GM18951 (cell line): ENCODE data around the gene RASGEF1B.

ENCODE experiments used
- POLR2A ChIP-seq: IDR thresholded peaks from 4 replicates; pipeline ENCODE4 v1.6.1; 2011; ENCODE audit warnings: mild to moderate bottlenecking; ENCODE audit not compliant: insufficient read length, insufficient read depth; ENCODE audit errors: extremely low read depth
- in situ Hi-C: fragments of 300-500 bp; cut with MboI; formaldehyde crosslinking; loops from one replicate; pipeline ENCODE4 v1.12.0; 2022; ENCODE audit warnings: low sequenced_read_pairs, mixed read lengths, inconsistent platforms; ENCODE audit not compliant: unreplicated experiment

Gene RASGEF1B

DNA sequence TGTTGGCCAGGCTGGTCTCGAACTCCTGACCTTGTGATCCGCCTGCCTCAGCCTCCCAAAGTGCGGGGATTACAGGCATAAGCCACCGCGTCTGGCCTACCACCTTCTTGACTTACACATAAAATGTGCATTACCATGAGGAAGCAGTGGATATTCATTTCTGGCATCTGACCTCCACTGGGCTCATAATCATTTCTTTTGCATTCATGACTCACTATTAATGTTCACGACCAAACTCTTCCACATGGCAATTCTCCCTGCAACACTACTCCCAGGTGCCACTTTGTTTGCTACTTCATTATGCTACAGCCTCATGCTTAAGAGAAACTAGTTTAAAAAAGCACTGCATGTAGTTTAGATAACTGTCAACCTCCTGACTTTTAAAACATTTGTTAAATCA lies 22.7 kb downstream of the RASGEF1B start:
- in situ Hi-C loops = no loop called here
- TF ChIP-seq POLR2A = no peak

DNA sequence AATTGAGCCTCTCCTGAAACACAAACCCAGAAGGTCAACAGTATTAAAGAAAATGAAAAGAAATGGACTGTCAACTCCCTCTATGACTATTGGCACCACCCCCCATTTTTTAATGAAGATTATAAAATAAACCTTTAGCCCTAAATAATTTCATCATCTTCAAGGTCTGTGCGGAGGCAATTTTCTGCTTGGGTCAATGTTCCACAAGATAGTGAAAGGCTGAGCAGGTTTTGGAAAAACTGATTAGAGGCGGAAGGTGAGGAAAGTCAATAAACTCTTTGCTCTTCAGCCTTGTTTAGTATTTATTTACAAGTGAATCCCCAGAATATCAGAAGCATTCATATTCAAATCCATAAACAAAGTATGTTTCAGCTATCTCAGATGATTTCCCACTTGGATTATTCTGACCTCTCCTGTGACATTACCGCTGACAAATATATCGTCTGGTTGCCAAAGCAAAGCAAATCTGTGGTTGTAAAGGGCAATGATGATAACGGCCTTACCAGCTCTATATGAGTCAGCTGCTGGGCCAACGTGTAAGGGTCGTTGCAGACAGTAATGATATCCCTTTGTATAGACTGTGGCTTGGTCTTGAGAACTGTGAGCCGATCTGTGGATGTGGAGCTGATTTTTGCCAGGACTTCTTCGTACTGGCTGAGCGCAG lies 24.0 kb downstream of the RASGEF1B start:
- no peak for TF ChIP-seq POLR2A
- in situ Hi-C loops = no loop called here

DNA sequence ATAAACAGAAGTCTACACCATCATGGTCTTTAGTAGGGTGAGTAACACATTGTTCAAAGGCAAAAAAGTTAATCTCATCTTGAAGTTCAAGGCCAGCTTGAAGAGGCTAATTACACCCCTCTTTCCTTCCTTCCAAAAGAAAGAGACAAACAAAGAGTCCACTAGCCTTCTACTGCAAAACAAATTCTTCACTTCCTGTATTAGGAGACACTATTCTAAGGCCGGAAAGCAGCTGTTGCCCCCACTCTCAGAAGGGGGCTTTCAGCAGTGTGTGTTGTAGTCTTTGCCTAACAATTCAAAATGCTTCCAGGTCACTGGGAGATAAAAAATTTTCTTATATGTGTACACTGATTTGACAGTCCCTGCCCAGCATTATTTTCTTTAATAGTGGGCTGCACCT lies 25.1 kb downstream of the RASGEF1B start:
- TF ChIP-seq POLR2A = no peak

DNA sequence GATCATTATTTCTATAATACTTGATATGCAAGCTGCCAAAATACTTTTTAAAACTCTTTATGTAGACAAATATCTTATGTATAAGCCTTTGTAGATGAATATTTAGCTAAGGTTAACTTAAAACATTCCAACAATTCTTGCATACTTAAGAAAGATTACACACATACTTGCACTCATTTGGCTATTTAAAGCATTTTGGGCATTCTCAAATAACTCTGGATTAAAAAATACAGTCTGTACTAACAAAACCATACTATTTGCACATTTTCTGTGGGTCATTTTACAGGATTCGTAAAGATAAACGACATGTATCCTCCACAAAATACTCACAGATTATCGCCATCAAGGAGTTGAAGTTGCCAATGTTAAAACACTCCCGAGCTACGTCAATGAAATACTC lies 26.5 kb downstream of the RASGEF1B start:
- no peak for TF ChIP-seq POLR2A
- in situ Hi-C loops = no loop called here

More for the DNA sequence above, 25.1 kb downstream of the RASGEF1B start:
- in situ Hi-C loops = no loop called here

DNA sequence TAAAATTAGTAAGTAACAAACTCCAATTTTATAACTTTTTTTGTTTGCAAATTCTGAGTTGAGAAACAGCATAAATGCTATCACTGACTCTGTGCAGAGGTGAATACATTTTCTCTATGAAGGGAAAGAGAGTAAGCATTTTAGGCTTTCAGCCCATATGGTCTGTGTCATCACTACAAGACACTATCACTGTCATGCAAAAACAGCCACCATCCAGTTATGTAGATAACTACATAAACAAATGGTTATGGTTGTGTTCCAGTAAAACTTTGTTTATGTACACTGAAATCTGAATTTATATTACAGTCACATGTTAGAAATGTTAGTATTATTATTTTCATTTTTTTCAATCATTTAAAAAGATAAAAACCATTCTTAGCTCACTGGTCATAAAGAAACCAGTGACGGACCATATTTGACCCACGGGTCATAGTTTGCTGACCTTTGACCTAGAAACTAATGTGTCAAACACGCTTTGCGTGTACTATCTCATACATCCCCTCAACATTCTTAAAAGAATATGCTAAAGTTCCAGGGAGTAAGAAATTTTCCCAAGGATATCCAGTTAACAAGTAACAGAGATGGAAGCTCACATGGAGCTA lies 29.1 kb downstream of the RASGEF1B start:
- TF ChIP-seq POLR2A = no peak
- in situ Hi-C loops = no loop called here

DNA sequence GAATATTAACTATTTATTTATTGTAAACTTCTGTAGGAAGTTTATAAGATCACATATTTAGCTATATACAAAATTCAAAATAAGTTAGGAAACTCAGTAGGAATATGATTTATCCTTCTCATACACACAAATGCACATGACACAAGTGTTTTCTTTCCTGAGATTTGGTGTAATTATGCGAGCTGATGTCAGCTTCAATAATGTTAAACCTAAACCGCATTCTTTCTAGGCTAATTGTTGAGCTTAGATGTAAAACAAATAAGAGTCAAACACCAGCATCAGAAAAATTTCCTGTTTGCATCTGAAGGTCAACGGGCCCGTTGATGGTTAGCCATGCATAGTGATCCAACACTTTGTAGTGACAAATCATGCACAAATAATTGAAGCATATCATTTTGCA lies 30.8 kb downstream of the RASGEF1B start:
- in situ Hi-C loops = no loop called here
- TF ChIP-seq POLR2A = no peak

DNA sequence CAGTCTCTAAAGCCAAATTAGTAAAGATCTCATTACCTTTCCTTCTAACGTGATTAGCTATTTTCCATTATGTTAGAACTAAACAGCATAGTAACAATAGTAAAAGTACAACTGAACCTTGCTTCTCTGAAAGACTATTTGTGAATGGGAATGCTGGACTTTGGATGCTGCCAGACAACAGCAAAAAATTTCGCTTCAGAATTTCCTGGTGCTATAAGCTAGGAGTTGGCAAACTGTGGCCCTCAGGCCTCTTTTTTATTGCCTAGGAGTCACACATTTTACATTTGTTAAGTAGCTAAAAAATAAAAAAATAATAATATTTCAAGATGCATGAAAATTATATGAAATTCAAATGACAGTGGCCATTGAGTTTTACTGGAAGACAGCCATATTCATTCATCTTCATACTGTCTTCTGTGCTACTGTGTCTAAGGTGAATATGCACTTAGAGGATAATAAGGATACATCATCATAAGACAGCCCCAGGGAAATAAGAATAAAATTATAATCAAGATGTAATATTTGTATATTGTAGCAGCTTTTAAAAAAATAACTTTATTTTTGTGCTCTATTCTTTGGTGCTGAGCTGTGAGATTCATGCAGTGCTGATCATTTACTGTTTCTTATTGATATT lies 34.6 kb downstream of the RASGEF1B start:
- no peak for TF ChIP-seq POLR2A
- in situ Hi-C loops = no loop called here

DNA sequence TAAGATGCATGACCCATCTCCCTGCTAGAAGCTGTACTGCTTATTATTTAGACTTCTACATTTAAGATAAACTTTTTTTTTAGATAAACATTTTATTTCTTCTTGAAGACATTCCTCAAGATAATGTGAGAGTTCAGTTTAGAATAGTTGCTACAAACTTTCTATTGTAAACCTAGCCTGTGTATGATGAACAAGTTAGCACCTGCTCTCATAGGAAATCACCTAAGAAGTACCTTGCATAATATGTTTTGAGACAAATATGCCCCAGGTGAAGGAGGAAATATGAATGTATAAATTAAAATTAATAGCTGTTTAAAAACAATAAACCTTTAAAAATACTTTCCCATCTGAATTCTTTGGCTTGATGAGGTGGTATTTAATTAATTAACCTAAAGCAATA lies 35.6 kb downstream of the RASGEF1B start:
- in situ Hi-C loops = no loop called here
- no peak for TF ChIP-seq POLR2A

DNA sequence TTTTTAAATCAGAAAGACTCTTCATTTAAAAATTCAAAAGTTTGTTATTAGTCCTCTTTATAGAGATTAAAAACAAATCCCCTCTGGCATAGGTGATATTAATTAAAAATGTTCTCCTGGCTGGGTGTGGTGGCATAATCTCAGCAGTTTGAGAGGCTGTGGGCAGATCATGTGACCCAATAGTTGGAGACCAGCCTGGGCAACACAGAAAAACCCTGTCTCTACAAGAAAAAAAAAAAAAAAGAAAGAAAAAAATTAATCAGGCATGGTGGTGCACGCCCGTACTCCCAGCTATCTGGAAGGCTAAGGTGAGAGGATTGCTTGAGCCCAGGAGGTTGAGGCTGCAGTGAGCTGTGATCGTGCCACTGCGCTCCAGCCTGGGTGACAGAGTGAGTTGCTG lies 38.9 kb downstream of the RASGEF1B start:
- TF ChIP-seq POLR2A = no peak
- in situ Hi-C loops = no loop called here

DNA sequence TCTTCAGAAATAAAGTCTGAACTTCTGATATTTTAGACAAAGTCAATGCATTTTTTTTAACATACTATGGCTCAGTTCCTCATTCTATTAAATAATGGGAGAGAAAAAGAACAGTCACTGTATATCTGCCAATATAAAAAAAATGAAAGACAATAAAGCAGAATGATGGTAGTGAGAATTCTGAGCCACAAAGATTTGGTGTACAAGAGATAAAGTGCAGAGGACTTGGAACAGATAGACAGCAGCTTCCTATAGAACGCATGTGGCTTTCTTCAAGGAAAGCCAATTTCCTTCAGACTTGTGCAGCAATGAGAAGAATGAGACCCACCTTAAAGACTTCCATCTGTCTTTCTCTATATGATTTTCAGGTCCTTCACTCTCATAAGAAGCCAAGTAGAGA lies 39.7 kb downstream of the RASGEF1B start:
- no peak for TF ChIP-seq POLR2A
- in situ Hi-C loops = no loop called here

DNA sequence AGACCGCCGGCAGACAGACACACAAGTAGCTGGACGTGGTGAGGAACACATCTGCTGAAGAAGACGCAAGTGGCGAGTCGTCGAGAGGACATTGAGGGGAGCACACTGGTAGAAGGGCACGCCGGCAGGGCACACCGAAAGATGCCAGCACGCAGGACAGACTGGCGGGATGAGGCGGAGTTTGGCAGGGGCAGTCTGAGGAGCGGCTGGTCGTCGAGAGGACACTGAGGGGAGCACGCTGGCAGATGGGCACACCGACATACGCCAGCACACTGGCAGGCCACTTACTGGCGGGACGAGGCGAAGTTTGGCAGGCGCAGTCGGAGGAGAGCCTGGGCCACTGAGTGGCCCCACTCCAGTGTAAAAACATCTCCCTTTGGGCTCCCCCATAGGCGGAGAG lies 42.1 kb downstream of the RASGEF1B start:
- in situ Hi-C loops = no loop called here
- TF ChIP-seq POLR2A = no peak

DNA sequence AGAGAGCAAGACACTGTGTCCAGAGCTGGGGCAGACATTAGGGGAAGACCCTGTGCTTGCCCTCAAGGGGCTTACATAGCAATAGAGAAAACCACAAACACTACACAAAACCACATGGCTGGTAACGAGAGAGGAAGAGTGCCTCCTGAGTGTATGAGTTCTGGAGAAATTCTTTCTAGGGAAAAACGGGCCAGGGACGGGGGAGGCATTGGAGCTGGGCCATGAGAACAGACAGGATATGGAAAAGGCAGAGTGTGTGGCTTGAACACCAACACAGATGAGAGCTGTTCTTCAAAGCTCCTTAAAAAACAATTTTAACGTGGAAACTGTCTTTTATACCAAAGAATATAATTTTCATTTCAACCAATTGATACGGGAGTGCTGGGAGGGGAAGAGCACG lies 42.7 kb downstream of the RASGEF1B start:
- in situ Hi-C loops = no loop called here

DNA sequence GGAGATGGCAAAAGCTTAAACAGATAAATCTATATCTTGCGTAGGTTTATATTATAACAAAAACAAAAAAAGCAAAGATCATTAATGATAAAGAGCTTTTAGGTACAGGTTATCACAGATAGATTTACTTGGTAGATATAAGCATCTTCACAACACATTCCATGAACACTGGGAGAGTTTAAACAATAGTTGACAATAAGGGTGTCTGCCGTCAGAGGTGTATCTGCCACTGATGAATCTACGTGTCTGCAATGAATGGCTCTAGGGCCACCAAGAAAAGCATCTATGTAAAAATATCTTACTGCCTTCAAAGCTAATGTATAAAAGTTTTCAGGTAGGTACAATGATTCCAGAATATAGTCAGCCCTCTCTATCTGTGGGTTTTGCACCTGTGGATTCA lies 43.7 kb downstream of the RASGEF1B start:
- in situ Hi-C loops = no loop called here

More for the DNA sequence above, 42.7 kb downstream of the RASGEF1B start:
- no peak for TF ChIP-seq POLR2A

DNA sequence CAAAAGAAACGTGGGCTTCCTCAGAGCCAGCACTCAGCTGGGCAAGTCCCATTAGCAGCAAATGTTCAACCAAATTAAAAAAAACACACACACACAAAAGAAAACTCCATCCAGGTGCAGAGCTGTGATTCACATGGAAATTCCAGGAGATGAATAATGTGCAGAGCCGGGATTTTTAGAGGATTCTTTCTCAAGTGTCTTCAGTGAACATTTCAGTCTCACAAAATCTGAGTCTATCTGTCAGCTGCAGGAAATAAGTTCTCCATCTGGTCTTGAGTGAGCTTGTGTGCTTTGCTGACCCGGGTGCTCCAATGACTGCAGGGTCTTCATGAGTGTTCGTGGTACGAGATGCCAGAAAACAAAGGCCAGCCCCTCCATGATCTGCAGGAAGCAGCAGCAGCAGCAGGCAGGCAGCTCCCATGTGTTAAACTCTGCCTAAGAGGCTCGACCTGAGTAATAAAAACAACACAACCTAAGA lies 44.3 kb downstream of the RASGEF1B start:
- in situ Hi-C loops = no loop called here
- no peak for TF ChIP-seq POLR2A

More for the DNA sequence above, 43.7 kb downstream of the RASGEF1B start:
- no peak for TF ChIP-seq POLR2A
